Common myeloid progenitor, CD34-positive (primary cell): ENCODE data around the gene NIPAL3.
"Not testable (repeated sequence)": the region's sequence is repeated elsewhere in the genome, so short reads cannot be mapped to it uniquely, and the experiment has no call there.

ENCODE experiments used
- CTCF ChIA-PET: fragments of 350-600 bp; sonication (Branson Sonifier 250); formaldehyde crosslinking; loops from one replicate; lab custom pipeline; 2021; ENCODE audit warnings: antibody characterized with exemption; lab: Charles Lee
- POLR2A ChIA-PET: fragments of 350-600 bp; sonication (Branson Sonifier 250); formaldehyde crosslinking; loops from one replicate; lab custom pipeline; 2021; ENCODE audit warnings: antibody characterized with exemption; lab: Charles Lee
- DNase-seq, 3 donors: peaks; one replicate each; pipeline versions ENCODE4 v3.0.0 to v3.0.0-alpha.2; 2013
- H3K27ac ChIP-seq, 2 experiments: 1 replicate in 1 of 2; 2 replicates in 1 of 2; pipeline ENCODE4 v1.7.0; 2013; ENCODE audit warnings: inconsistent platforms in 2 of 2, low read length in 2 of 2, mild to moderate bottlenecking in 2 of 2, low read depth in 1 of 2, moderate library complexity in 1 of 2; ENCODE audit not compliant: severe bottlenecking in 2 of 2, insufficient read depth in 1 of 2, poor library complexity in 1 of 2
- H3K27me3 ChIP-seq, 5 experiments: replicated peaks in 2 of 5; 1 replicate in 3 of 5; 2 replicates in 2 of 5; pipeline versions ENCODE4 v1.6.1 to v1.7.0; 2013; ENCODE audit warnings: low read length in 4 of 5, mild to moderate bottlenecking in 2 of 5, moderate library complexity in 2 of 5, inconsistent platforms in 1 of 5; ENCODE audit not compliant: insufficient read depth in 5 of 5, control insufficient read depth in 4 of 5
- H3K36me3 ChIP-seq, 4 experiments: 1 replicate in 2 of 4; 2 replicates in 2 of 4; pipeline versions ENCODE4 v1.6.1 to v1.7.0; 2013; ENCODE audit warnings: low read length in 3 of 4, control low read depth in 1 of 4, mild to moderate bottlenecking in 1 of 4; ENCODE audit not compliant: control insufficient read depth in 4 of 4, insufficient read depth in 4 of 4
- H3K4me1 ChIP-seq, 4 experiments: 1 replicate in 3 of 4; 2 replicates in 1 of 4; pipeline versions ENCODE4 v1.6.1 to v1.7.1; 2013; ENCODE audit warnings: low read length in 3 of 4, mild to moderate bottlenecking in 3 of 4, control low read depth in 1 of 4, inconsistent platforms in 1 of 4, moderate library complexity in 1 of 4; ENCODE audit not compliant: control insufficient read depth in 4 of 4, insufficient read depth in 4 of 4; ENCODE audit errors: control extremely low read depth in 1 of 4
- H3K4me3 ChIP-seq, 7 experiments: 1 replicate in 4 of 7; 2 replicates in 3 of 7; pipeline versions ENCODE4 v1.5.1 to v1.7.0; 2013; ENCODE audit warnings: mild to moderate bottlenecking in 7 of 7, low read length in 6 of 7, moderate library complexity in 6 of 7, inconsistent platforms in 2 of 7, low read depth in 2 of 7, control low read depth in 1 of 7; ENCODE audit not compliant: insufficient read depth in 4 of 7, control insufficient read depth in 1 of 7; ENCODE audit errors: extremely low read depth in 1 of 7
- H3K9me3 ChIP-seq, 5 experiments: 1 replicate in 4 of 5; 2 replicates in 1 of 5; pipeline versions ENCODE4 v1.6.1 to v1.7.1; 2013; ENCODE audit warnings: low read length in 4 of 5, mild to moderate bottlenecking in 2 of 5, inconsistent platforms in 1 of 5, low read depth in 1 of 5, moderate library complexity in 1 of 5; ENCODE audit not compliant: control insufficient read depth in 4 of 5, insufficient read depth in 2 of 5; ENCODE audit errors: control extremely low read depth in 1 of 5
- WGBS: methylation state at CpG from one replicate; pipeline ENCODE4 v1.1.5; 2013; ENCODE audit not compliant: insufficient coverage; 5-methylcytosine and 5-hydroxymethylcytosine counted together

Gene NIPAL3

GRCh38 chr1:24516506-24516905, 100.9 kb downstream of the NIPAL3 start:
- H3K36me3 ChIP-seq, result peaks cover 0 to 3% (median 0%) of the 10 kb centered on the region in 4 experiments
- no peak overlapping the region for H3K27ac ChIP-seq
- H3K27me3 ChIP-seq, result no peaks in the 10 kb centered on the region
- WGBS, result 100% methylated on average over 5 of the region's 12 CpGs
- no peaks in the 10 kb centered on the region for H3K9me3 ChIP-seq
- H3K4me1 ChIP-seq, result no peaks in the 10 kb centered on the region
- no peak overlapping the region for H3K4me3 ChIP-seq
- DNase-seq, result no peak
- ChIA-PET POLR2A (no interaction called here), CTCF (interaction anchor here (0.9 to 1.4 kb wide), 4 partner anchors 8 to 14 kb away, joined by 3 to 5 read pairs (median 3); partner anchors contain the start of gene RCAN3)

DNA sequence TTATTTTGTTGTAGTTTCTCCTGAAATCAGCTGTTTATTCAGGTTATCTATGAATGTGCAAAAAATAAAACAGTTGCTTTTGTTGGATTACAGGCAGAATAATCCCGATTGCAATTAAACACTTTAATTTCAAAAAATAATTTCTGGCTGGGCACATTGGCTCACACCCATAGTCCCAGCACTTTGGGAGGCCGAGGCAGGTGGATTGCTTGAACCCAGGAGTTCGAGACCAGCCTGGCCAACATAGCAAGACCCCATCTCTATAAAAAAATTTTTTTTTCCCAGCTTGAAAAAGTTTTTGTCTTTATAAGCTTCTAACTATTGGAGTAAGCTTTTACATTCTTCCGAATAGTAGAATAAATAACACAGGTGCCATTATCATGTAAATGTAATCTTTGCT, 102.3 kb downstream of the NIPAL3 start:
- Histone ChIP-seq H3K27me3 (no peaks in the 10 kb centered on the region), H3K4me3 (no peak overlapping the region), H3K4me1 (no peaks in the 10 kb centered on the region), H3K9me3 (no peaks in the 10 kb centered on the region), H3K36me3 (peaks cover 0 to 3% (median 0%) of the 10 kb centered on the region in 4 experiments), H3K27ac (no peak overlapping the region)
- no CpG with 5 or more reads among the region's 4 CpGs for WGBS
- DNase-seq, result no peak
- CTCF ChIA-PET, result interaction anchor here (0.6 to 1.1 kb wide), 5 partner anchors 14 to 317 kb away, joined by 3 to 4 read pairs (median 3); no protein-coding TSS in a partner anchor
- POLR2A ChIA-PET, result no interaction called here

DNA sequence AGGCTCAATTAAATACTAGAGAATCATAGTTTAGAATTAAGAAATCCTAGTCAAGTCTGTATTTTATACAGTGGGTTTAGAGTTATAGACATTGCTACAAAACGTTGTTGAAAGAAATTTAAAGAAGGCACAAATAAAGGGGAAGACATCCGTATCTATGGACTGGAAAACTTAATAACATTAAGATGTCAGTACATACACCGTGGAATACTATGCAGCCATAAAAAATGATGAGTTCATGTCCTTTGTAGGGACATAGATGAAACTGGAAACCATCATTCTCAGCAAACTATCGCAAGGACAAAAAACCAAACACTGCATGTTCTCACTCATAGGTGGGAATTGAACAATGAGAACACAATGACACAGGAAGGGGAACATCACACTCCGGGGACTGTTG, 104.7 kb downstream of the NIPAL3 start:
- H3K4me1 ChIP-seq, H3K27ac ChIP-seq, CTCF ChIA-PET, POLR2A ChIA-PET, DNase-seq, H3K4me3 ChIP-seq, H3K36me3 ChIP-seq, H3K27me3 ChIP-seq, H3K9me3 ChIP-seq: not testable (repeated sequence)
- WGBS, result no CpG with 5 or more reads among the region's 5 CpGs
